Caco-2 (cell line): ENCODE results near the gene SRM. TPM values are rescaled to one million over a fixed set of nuclear protein-coding genes. Genes with fewer than 3 reads are reported as not detected.
"Not testable (repeated sequence)": the region's sequence is repeated elsewhere in the genome, so short reads cannot be mapped to it uniquely, and the experiment has no call there.

Experiments used
- BruUV-seq: library from RNA; stranded (reverse); fragments of 400-500 nt; replicated peaks from 2 replicates; lab custom pipeline; 2021; lab: Mats Ljungman, UMichigan
- CTCF ChIA-PET: fragments of 300-600 bp; sonication (Branson Sonifier 250); formaldehyde crosslinking; loops from one replicate; lab custom pipeline; 2022; ENCODE audit warnings: antibody characterized with exemption; lab: Charles Lee
- POLR2A ChIA-PET: fragments of 300-600 bp; sonication (Branson Sonifier 250); formaldehyde crosslinking; loops from one replicate; lab custom pipeline; 2022; ENCODE audit warnings: antibody characterized with exemption; lab: Charles Lee
- DNase-seq, 2 experiments: peaks; one replicate each; pipeline versions ENCODE4 v3.0.0 to v3.0.0-alpha.2; 2020 to 2022
- H3K27me3 ChIP-seq: replicated peaks from 2 replicates; pipeline ENCODE4 v1.6.0; 2011; ENCODE audit warnings: low read length; ENCODE audit not compliant: control insufficient read depth, insufficient read depth
- H3K36me3 ChIP-seq: 2 replicates; pipeline ENCODE4 v1.5.1; 2011; ENCODE audit warnings: low read length; ENCODE audit not compliant: control insufficient read depth, insufficient read depth
- H3K4me1 ChIP-seq: fragments of 250-450 bp; sonication (Bioruptor Pico); 2 replicates; pipeline ENCODE4 v1.5.1; 2020; ENCODE audit warnings: mild to moderate bottlenecking
- H3K4me3 ChIP-seq: 2 replicates; pipeline ENCODE4 v1.5.1; 2011; ENCODE audit warnings: low read depth, mild to moderate bottlenecking, control low read depth, low read length
- H3K9me3 ChIP-seq: fragments of 250-450 bp; sonication (Bioruptor Pico); 2 replicates; pipeline ENCODE4 v1.5.1; 2020; ENCODE audit warnings: mild to moderate bottlenecking, moderate library complexity
- H3K27ac Mint-ChIP-seq: one replicate; pipeline ENCODE4 v1.8.0; 2022; ENCODE audit warnings: mixed read lengths; ENCODE audit not compliant: unreplicated experiment
- H3K27me3 Mint-ChIP-seq: one replicate; pipeline ENCODE4 v1.8.0; 2022; ENCODE audit warnings: mixed read lengths; ENCODE audit not compliant: insufficient read depth, unreplicated experiment
- H3K36me3 Mint-ChIP-seq: one replicate; pipeline ENCODE4 v1.8.0; 2022; ENCODE audit warnings: mild to moderate bottlenecking, mixed read lengths; ENCODE audit not compliant: insufficient read depth, unreplicated experiment
- H3K4me1 Mint-ChIP-seq: one replicate; pipeline ENCODE4 v1.8.0; 2022; ENCODE audit warnings: low read depth, mixed read lengths; ENCODE audit not compliant: unreplicated experiment
- H3K4me3 Mint-ChIP-seq: one replicate; pipeline ENCODE4 v1.8.0; 2022; ENCODE audit warnings: mild to moderate bottlenecking, moderate library complexity, mixed read lengths; ENCODE audit not compliant: unreplicated experiment
- H3K9me3 Mint-ChIP-seq: one replicate; pipeline ENCODE4 v1.8.0; 2022; ENCODE audit warnings: mixed read lengths; ENCODE audit not compliant: unreplicated experiment
- intact Hi-C: fragments of 100-400 bp; cut with micrococcal nuclease; formaldehyde crosslinking; loops from one replicate; pipeline ENCODE4 v1.10.0; 2022; ENCODE audit not compliant: unreplicated experiment
- total RNA-seq: library from RNA; stranded (reverse); gene quantifications from 2 replicates; pipeline ENCODE4 v1.2.3, GENCODE V29; 2022
- TF ChIP-seq, protein P1 (sequence below), 2 experiments: fragments of 200-600 bp in 1 of 2; IDR thresholded peaks; 1 replicate in 1 of 2; 2 replicates in 1 of 2; pipeline versions ENCODE4 v1.5.1 to v1.8.0; 2011 to 2022; ENCODE audit warnings: antibody characterized with exemption in 1 of 2, control low read depth in 1 of 2, inconsistent platforms in 1 of 2, low read depth in 1 of 2, low read length in 1 of 2, mild to moderate bottlenecking in 1 of 2, moderate library complexity in 1 of 2; ENCODE audit not compliant: insufficient read depth in 1 of 2, severe bottlenecking in 1 of 2, unreplicated experiment in 1 of 2

Gene SRM
- total RNA-seq, 1 experiment from 2014 or later = 125 TPM

DNA sequence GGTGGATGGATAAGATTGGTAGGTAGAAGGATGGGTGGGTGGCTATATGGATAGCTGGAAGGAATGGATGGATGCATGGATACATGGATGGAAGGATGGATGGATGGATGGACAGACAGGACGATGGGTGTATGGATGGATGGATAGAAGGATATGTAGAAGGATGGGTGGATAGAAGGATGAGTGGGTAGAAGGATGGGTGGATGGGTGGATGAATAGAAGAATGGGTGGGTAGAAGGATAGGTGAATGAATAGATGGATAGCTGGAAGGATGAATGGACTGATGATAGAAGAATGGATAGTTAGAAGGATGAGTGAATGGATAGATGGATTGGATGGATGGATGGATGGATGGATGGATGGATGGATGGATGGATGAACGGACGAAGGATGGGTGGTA, 17.8 kb downstream of the SRM start:
- Histone ChIP-seq H3K27me3 (no peaks in the 10 kb centered on the region), H3K4me1 (no peaks in the 10 kb centered on the region), H3K4me3 (no peak overlapping the region), H3K9me3 (no peaks in the 10 kb centered on the region), H3K36me3 (no peaks in the 10 kb centered on the region)
- TF ChIP-seq, protein P1, sequence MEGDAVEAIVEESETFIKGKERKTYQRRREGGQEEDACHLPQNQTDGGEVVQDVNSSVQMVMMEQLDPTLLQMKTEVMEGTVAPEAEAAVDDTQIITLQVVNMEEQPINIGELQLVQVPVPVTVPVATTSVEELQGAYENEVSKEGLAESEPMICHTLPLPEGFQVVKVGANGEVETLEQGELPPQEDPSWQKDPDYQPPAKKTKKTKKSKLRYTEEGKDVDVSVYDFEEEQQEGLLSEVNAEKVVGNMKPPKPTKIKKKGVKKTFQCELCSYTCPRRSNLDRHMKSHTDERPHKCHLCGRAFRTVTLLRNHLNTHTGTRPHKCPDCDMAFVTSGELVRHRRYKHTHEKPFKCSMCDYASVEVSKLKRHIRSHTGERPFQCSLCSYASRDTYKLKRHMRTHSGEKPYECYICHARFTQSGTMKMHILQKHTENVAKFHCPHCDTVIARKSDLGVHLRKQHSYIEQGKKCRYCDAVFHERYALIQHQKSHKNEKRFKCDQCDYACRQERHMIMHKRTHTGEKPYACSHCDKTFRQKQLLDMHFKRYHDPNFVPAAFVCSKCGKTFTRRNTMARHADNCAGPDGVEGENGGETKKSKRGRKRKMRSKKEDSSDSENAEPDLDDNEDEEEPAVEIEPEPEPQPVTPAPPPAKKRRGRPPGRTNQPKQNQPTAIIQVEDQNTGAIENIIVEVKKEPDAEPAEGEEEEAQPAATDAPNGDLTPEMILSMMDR (IDR thresholded peaks at IDR 0.05; ENCODE audit: insufficient read depth in 1 of 2, low read depth in 1 of 2, low read length in 1 of 2, severe bottlenecking in 1 of 2, unreplicated experiment in 1 of 2) = no peak
- H3K27ac Mint-ChIP-seq = no peak overlapping the region
- intact Hi-C loops = no loop called here
- DNase-seq = no peak
- H3K9me3 Mint-ChIP-seq = no peaks in the 10 kb centered on the region
- H3K36me3 Mint-ChIP-seq = no peaks in the 10 kb centered on the region
- no peaks in the 10 kb centered on the region for H3K4me1 Mint-ChIP-seq
- no peak overlapping the region for H3K4me3 Mint-ChIP-seq
- POLR2A ChIA-PET = no interaction called here
- CTCF ChIA-PET = no interaction called here
- no TSS peak for BruUV-seq
- no peaks in the 10 kb centered on the region for H3K27me3 Mint-ChIP-seq

DNA sequence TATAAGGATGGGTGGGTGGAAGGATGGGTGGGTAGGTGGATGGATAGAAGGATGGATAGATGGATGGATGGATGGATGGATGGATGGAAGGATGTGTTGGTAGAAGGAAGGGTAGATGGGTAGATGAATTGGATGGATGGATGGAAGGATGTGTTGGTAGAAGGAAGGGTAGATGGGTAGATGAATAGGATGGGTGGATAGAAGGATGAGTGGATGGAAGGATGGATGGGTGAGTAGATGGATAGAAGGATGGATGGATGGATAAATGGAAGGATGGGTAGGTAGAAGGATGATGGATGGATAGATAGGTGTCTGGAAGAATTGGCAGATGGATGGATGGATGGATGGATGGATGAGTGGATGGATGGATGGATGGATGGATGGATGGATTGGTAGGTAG, 18.8 kb downstream of the SRM start:
- Mint-ChIP-seq H3K27ac (no peak overlapping the region), H3K9me3 (no peaks in the 10 kb centered on the region), H3K4me3 (no peak overlapping the region), H3K27me3 (no peaks in the 10 kb centered on the region), H3K36me3 (no peaks in the 10 kb centered on the region), H3K4me1 (no peaks in the 10 kb centered on the region)
- Histone ChIP-seq H3K9me3 (no peaks in the 10 kb centered on the region), H3K4me1 (no peaks in the 10 kb centered on the region), H3K4me3 (no peak overlapping the region), H3K36me3 (no peaks in the 10 kb centered on the region), H3K27me3 (no peaks in the 10 kb centered on the region)
- no peak for DNase-seq
- no TSS peak for BruUV-seq
- ChIA-PET CTCF (no interaction called here), POLR2A (no interaction called here)
- TF ChIP-seq, protein P1 (IDR thresholded peaks at IDR 0.05; ENCODE audit: insufficient read depth in 1 of 2, low read depth in 1 of 2, low read length in 1 of 2, severe bottlenecking in 1 of 2, unreplicated experiment in 1 of 2) = no peak
- intact Hi-C loops = no loop called here

DNA sequence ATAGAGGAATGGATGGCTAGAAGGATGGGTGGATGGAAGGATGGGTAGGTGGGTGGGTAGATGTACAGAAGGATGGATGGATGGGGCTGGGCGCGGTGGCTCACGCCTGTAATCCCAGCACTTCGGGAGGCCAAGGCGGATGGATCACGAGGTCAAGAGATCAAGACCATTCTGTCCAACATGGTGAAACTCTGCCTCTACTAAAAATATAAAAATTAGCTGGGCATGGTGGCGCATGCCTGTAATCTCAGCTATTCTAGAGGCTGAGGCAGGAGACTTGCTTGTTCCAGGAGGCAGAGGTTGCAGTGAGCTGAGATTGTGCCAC, 19.8 kb downstream of the SRM start:
- BruUV-seq, H3K4me1 ChIP-seq, DNase-seq, H3K4me3 ChIP-seq, H3K27me3 ChIP-seq, H3K4me3 Mint-ChIP-seq, CTCF ChIA-PET, H3K36me3 ChIP-seq, H3K9me3 Mint-ChIP-seq, H3K4me1 Mint-ChIP-seq, H3K9me3 ChIP-seq, H3K27ac Mint-ChIP-seq, H3K36me3 Mint-ChIP-seq, H3K27me3 Mint-ChIP-seq, intact Hi-C loops: not testable (repeated sequence)
- POLR2A ChIA-PET = interaction anchor here (0.6 to 0.7 kb wide), 2 partner anchors 31 to 118 kb away, joined by 6 to 9 read pairs; no protein-coding TSS in a partner anchor
